HG02759 (cell line): Measurements from ENCODE around the gene MTCL3.
"Not testable (repeated sequence)": the region's sequence is repeated elsewhere in the genome, so short reads cannot be mapped to it uniquely, and the experiment has no call there.

ENCODE experiments used
- ATAC-seq: cut with Tn5 transposase; IDR thresholded peaks from one replicate; pipeline ENCODE4 v1.9.1; 2021; ENCODE audit warnings: mild to moderate bottlenecking, moderate library complexity; ENCODE audit not compliant: unreplicated experiment

Gene MTCL3

GRCh38 chr6:127439718-127440117 is 79.4 kb downstream of the MTCL3 start:
- ATAC-seq: no peak

GRCh38 chr6:127436578-127437110 is 82.5 kb downstream of the MTCL3 start:
- no peak for ATAC-seq

- ATAC-seq: no peak
Measured at GRCh38 chr6:127435626-127436220, 83.4 kb downstream of the MTCL3 start.

GRCh38 chr6:127434651-127435050 is 84.5 kb downstream of the MTCL3 start:
- ATAC-seq: no peak

- not testable (repeated sequence) for ATAC-seq
Measured at GRCh38 chr6:127428562-127428961, 90.6 kb downstream of the MTCL3 start.

GRCh38 chr6:127423921-127424320 is 95.2 kb downstream of the MTCL3 start:
- ATAC-seq: no peak
